A549 treated with AZD9567 at 1 μM for 4 hours (cell line): ENCODE data around the gene ZDHHC13. TPM values are rescaled to one million over a fixed set of nuclear protein-coding genes. Genes with fewer than 3 reads are reported as not detected.

Experiments used
- total RNA-seq: library from RNA; stranded (reverse); fragments of 200-300 nt; extraction: Qiagen RNA extraction; gene quantifications from 5 replicates; pipeline ENCODE4 v1.2.3, GENCODE V29; 2022; ENCODE audit not compliant: insufficient read depth

The ZDHHC13 gene
- total RNA-seq: 14.5 to 30.2 TPM (median 17.7 TPM) in 5 replicates

GRCh38 chr11:19116971-19117759, at the start of gene ZDHHC13:
Gene ZDHHC13 (plus strand): TSS chr11:19117168. CDS start chr11:19117250, 82 bp downstream.

GRCh38 chr11:19201737-19202605, 85.0 kb downstream of the ZDHHC13 start, which contains the start of gene CSRP3:
Gene CSRP3 (minus strand): TSS chr11:19201983. CDS start chr11:19192448, 9,535 bp downstream.

Other genes with a start within 250 kb of the ZDHHC13 start
- not detected in 5 replicates for gene MRGPRX1, start 177.8 kb upstream of the ZDHHC13 start, total RNA-seq
- not detected in 5 replicates for gene MRGPRX2, start 56.5 kb upstream of the ZDHHC13 start, total RNA-seq
- not detected in 5 replicates for gene CSRP3, start 84.8 kb downstream of the ZDHHC13 start, total RNA-seq
- gene E2F8, start 123.8 kb downstream of the ZDHHC13 start, total RNA-seq: 5.1 to 8.8 TPM (median 6.0 TPM) in 5 replicates